Sigmoid colon (tissue), 7 donors: Measurements from ENCODE around the gene SLC17A1. TPM values are rescaled to one million over a fixed set of nuclear protein-coding genes. Genes with fewer than 3 reads are reported as not detected.

Experiments used
- DNase-seq: peaks from one replicate; pipeline ENCODE4 v3.0.0-alpha.2; 2019
- H3K27ac ChIP-seq, 4 donors: fragments of 200-600 bp; sonication (generic); one replicate each; pipeline ENCODE4 v1.5.1; 2016 to 2019; ENCODE audit warnings: mild to moderate bottlenecking in 1 of 4
- H3K27me3 ChIP-seq, 3 donors: fragments of 200-600 bp; sonication (generic); one replicate each; pipeline ENCODE4 v1.5.1; 2019; ENCODE audit warnings: mild to moderate bottlenecking in 1 of 3
- H3K36me3 ChIP-seq, 4 donors: fragments of 200-600 bp; sonication (generic); one replicate each; pipeline ENCODE4 v1.5.1; 2016 to 2019
- H3K4me1 ChIP-seq, 4 donors: fragments of 200-600 bp; sonication (generic); one replicate each; pipeline ENCODE4 v1.5.1; 2017 to 2019
- H3K4me3 ChIP-seq, 4 donors: fragments of 200-600 bp; sonication (generic); one replicate each; pipeline ENCODE4 v1.5.1; 2017 to 2019; ENCODE audit warnings: mild to moderate bottlenecking in 2 of 4, moderate library complexity in 1 of 4
- H3K9me3 ChIP-seq, 4 donors: fragments of 200-600 bp in 3 of 4; sonication (generic) in 3 of 4; one replicate each; pipeline versions ENCODE4 v1.5.1 to v1.6.1; 2013 to 2019
- CTCF ChIP-seq, 4 experiments: fragments of 450-650 bp in 3 of 4; fragments of 200-600 bp in 1 of 4; IDR thresholded peaks; one replicate each; pipeline ENCODE4 v1.5.1; 2016 to 2019; ENCODE audit warnings: antibody characterized with exemption in 4 of 4, mild to moderate bottlenecking in 3 of 4, moderate library complexity in 2 of 4
- EP300 ChIP-seq, 4 donors: sonication (generic); formaldehyde crosslinking; IDR thresholded peaks; one replicate each; pipeline ENCODE4 v1.6.1; 2017; ENCODE audit warnings: antibody characterized with exemption in 4 of 4
- POLR2A ChIP-seq, 2 donors: fragments of 450-650 bp; IDR thresholded peaks; one replicate each; pipeline ENCODE4 v1.6.1; 2016; ENCODE audit warnings: antibody characterized with exemption in 2 of 2, mild to moderate bottlenecking in 2 of 2, moderate library complexity in 2 of 2
- POLR2AphosphoS5 ChIP-seq, 4 donors: sonication (generic); formaldehyde crosslinking; IDR thresholded peaks; one replicate each; pipeline ENCODE4 v1.6.1; 2017; ENCODE audit warnings: antibody characterized with exemption in 4 of 4
- WGBS, 2 donors: extraction: QIAGEN DNeasy Blood & Tissue Kit; methylation state at CpG; one replicate each; pipeline ENCODE4 v1.1.7; 2013; 5-methylcytosine and 5-hydroxymethylcytosine counted together
- intact Hi-C: fragments of 100-400 bp; cut with DNase I; formaldehyde crosslinking; loops from one replicate; pipeline ENCODE4 v1.15.1; 2023
- polyA plus RNA-seq, 3 donors: library from polyadenylated mRNA; stranded (reverse); fragments of 200-250 nt; gene quantifications; one replicate each; pipeline ENCODE4 v1.2.3, GENCODE V29; 2013
- total RNA-seq, 4 donors: library from RNA; depleted of rRNA; stranded (reverse); fragments of >200 nt; gene quantifications; one replicate each; pipeline ENCODE4 v1.1.0, GENCODE V29; 2016
- donor health status: healthy with polysubstance abuse.
- donor health status: Bipolar disorder and iron deficiency.
- donor health status: healthy.

SLC17A1 gene
- total and polyA plus RNA-seq, 7 donors, result 0.04 TPM; not detected in 6

- Histone ChIP-seq H3K4me1 (no peaks in the 10 kb centered on the region), H3K9me3 (no peaks in the 10 kb centered on the region), H3K27ac (no peak overlapping the region), H3K27me3 (peaks cover 0 to 12% (median 0%) of the 10 kb centered on the region in 3 donors), H3K36me3 (no peaks in the 10 kb centered on the region), H3K4me3 (no peak overlapping the region)
- no peak for DNase-seq
- intact Hi-C loops, result no loop called here
- no peak for TF ChIP-seq EP300 (IDR thresholded peaks at IDR 0.05)
- no peak for TF ChIP-seq POLR2A (IDR thresholded peaks at IDR 0.05)
- no peak for TF ChIP-seq CTCF (IDR thresholded peaks at IDR 0.05)
- TF ChIP-seq POLR2AphosphoS5 (IDR thresholded peaks at IDR 0.05), result no peak
These were observed 1.3 kb upstream of the SLC17A1 start for GRCh38 chr6:25833136-25833535.

GRCh38 chr6:25832670-25833069 is 818 bp upstream of the SLC17A1 start:
- Histone ChIP-seq H3K27me3 (peaks cover 0 to 12% (median 0%) of the 10 kb centered on the region in 3 donors), H3K4me1 (no peaks in the 10 kb centered on the region), H3K36me3 (no peaks in the 10 kb centered on the region), H3K9me3 (no peaks in the 10 kb centered on the region), H3K27ac (no peak overlapping the region), H3K4me3 (no peak overlapping the region)
- WGBS, 2 donors, result 88 to 97% methylated on average over 3 of the region's 3 CpGs
- TF ChIP-seq EP300 (IDR thresholded peaks at IDR 0.05) (no peak), POLR2A (IDR thresholded peaks at IDR 0.05) (no peak), POLR2AphosphoS5 (IDR thresholded peaks at IDR 0.05) (no peak), CTCF (IDR thresholded peaks at IDR 0.05) (no peak)
- intact Hi-C loops, result no loop called here
- no peak for DNase-seq

- intact Hi-C loops, result no loop called here
- TF ChIP-seq POLR2AphosphoS5 (IDR thresholded peaks at IDR 0.05), result no peak
- no peak for TF ChIP-seq EP300 (IDR thresholded peaks at IDR 0.05)
- TF ChIP-seq POLR2A (IDR thresholded peaks at IDR 0.05), result no peak
- TF ChIP-seq CTCF (IDR thresholded peaks at IDR 0.05), result no peak
- no peak overlapping the region for H3K27ac ChIP-seq
- H3K27me3 ChIP-seq, result peaks cover 0 to 8% (median 0%) of the 10 kb centered on the region in 3 donors
- DNase-seq, result no peak
- no peaks in the 10 kb centered on the region for H3K4me1 ChIP-seq
- no peaks in the 10 kb centered on the region for H3K36me3 ChIP-seq
- H3K9me3 ChIP-seq, result no peaks in the 10 kb centered on the region
- no peak overlapping the region for H3K4me3 ChIP-seq
These were observed 433 bp upstream of the SLC17A1 start for GRCh38 chr6:25832307-25832662.

GRCh38 chr6:25830458-25830857 is 1.4 kb downstream of the SLC17A1 start:
- intact Hi-C loops, result no loop called here
- TF ChIP-seq POLR2AphosphoS5 (IDR thresholded peaks at IDR 0.05) (no peak), EP300 (IDR thresholded peaks at IDR 0.05) (no peak), CTCF (IDR thresholded peaks at IDR 0.05) (no peak), POLR2A (IDR thresholded peaks at IDR 0.05) (no peak)

GRCh38 chr6:25829375-25829774 is 2.5 kb downstream of the SLC17A1 start:
- Histone ChIP-seq H3K27ac (no peak overlapping the region), H3K27me3 (peaks cover 0 to 8% (median 0%) of the 10 kb centered on the region in 3 donors), H3K36me3 (no peaks in the 10 kb centered on the region), H3K4me1 (no peaks in the 10 kb centered on the region), H3K9me3 (no peaks in the 10 kb centered on the region), H3K4me3 (no peak overlapping the region)
- no peak for DNase-seq
- intact Hi-C loops, result no loop called here
- WGBS, 2 donors, result 87 to 90% methylated on average over 1 of the region's 1 CpG
- TF ChIP-seq POLR2A (IDR thresholded peaks at IDR 0.05) (no peak), EP300 (IDR thresholded peaks at IDR 0.05) (no peak), CTCF (IDR thresholded peaks at IDR 0.05) (no peak), POLR2AphosphoS5 (IDR thresholded peaks at IDR 0.05) (no peak)

More at GRCh38 chr6:25830458-25830857, 1.4 kb downstream of the SLC17A1 start:
- Histone ChIP-seq H3K9me3 (no peaks in the 10 kb centered on the region), H3K27ac (no peak overlapping the region), H3K27me3 (peaks cover 0 to 8% (median 0%) of the 10 kb centered on the region in 3 donors), H3K36me3 (no peaks in the 10 kb centered on the region), H3K4me1 (no peaks in the 10 kb centered on the region), H3K4me3 (no peak overlapping the region)
- whole genome bisulfite sequencing, 2 donors, result 86 to 90% methylated on average over 4 of the region's 4 CpGs
- DNase-seq, result no peak
